PC-3 (cell line): ENCODE data around the gene STXBP6.

ENCODE experiments used
- CTCF ChIP-seq: fragments of 300-600 bp; sonication (generic); conservative IDR thresholded peaks from 2 replicates; pipeline ENCODE4 v1.5.1; 2017; ENCODE audit warnings: antibody characterized with exemption, low read depth, mild to moderate bottlenecking, low read length
- EZH2 ChIP-seq: fragments of 300-600 bp; sonication (generic); IDR thresholded peaks from one replicate; pipeline ENCODE4 v1.6.1; 2017; ENCODE audit warnings: antibody characterized with exemption, mild to moderate bottlenecking, low read length; ENCODE audit not compliant: unreplicated experiment

- TF ChIP-seq CTCF (no peak), EZH2 (no peak)
Measured at GRCh38 chr14:24975393-24975792, 74.6 kb downstream of the STXBP6 start.
